ENCODE measurements around the gene ADGRF4.

DNA sequence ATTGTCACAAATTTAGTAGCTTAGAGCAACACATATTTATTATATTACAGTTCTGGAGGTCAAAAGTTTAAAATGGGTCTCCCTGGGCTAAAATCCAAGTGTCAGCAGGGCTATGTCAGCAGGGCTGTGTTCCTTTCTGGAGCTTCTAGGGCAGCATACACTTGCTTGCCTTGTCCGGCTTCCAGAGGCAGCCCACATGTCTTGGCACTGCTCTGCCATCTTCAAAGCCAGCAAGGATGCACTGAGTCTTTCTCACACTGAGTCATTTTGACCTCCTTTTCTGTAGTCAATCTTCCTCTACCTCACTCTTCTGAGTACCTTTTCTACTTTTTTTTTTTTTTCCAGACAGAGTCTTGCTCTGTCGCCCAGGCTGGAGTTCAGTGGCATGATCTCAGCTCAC, 39.0 kb downstream of the ADGRF4 start:
- TF ChIP-seq TAF1 (IDR thresholded peaks at IDR 0.05; ENCODE audit: low read depth, low read length) (no peak), JUN (IDR thresholded peaks at IDR 0.05; ENCODE audit: low read depth, low read length) (no peak), SIX5 (IDR thresholded peaks at IDR 0.05; ENCODE audit: low read depth, low read length) (no peak), TAF7 (optimal IDR thresholded peaks at IDR 0.05; ENCODE audit: borderline replicate concordance, low read depth, low read length) (no peak), EP300 (IDR thresholded peaks at IDR 0.05; ENCODE audit: borderline replicate concordance in 1 of 2, low read depth in 2 of 2, low read length in 2 of 2) (no peak), CREB1 (IDR thresholded peaks at IDR 0.05) (no peak), RFX5 (IDR thresholded peaks at IDR 0.05; ENCODE audit: borderline replicate concordance, low read depth, low read length) (no peak), EZH2 (IDR thresholded peaks at IDR 0.05; ENCODE audit: low read depth, low read length, severe bottlenecking) (no peak), EGR1 (IDR thresholded peaks at IDR 0.05; ENCODE audit: borderline replicate concordance, low read depth, low read length) (no peak), JUND (IDR thresholded peaks at IDR 0.05; ENCODE audit: low read length) (no peak), TCF12 (IDR thresholded peaks at IDR 0.05; ENCODE audit: low read depth, low read length) (no peak)
- TF ChIP-seq, protein P1, sequence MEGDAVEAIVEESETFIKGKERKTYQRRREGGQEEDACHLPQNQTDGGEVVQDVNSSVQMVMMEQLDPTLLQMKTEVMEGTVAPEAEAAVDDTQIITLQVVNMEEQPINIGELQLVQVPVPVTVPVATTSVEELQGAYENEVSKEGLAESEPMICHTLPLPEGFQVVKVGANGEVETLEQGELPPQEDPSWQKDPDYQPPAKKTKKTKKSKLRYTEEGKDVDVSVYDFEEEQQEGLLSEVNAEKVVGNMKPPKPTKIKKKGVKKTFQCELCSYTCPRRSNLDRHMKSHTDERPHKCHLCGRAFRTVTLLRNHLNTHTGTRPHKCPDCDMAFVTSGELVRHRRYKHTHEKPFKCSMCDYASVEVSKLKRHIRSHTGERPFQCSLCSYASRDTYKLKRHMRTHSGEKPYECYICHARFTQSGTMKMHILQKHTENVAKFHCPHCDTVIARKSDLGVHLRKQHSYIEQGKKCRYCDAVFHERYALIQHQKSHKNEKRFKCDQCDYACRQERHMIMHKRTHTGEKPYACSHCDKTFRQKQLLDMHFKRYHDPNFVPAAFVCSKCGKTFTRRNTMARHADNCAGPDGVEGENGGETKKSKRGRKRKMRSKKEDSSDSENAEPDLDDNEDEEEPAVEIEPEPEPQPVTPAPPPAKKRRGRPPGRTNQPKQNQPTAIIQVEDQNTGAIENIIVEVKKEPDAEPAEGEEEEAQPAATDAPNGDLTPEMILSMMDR (IDR thresholded peaks at IDR 0.05; ENCODE audit: control extremely low read depth in 1 of 3, insufficient read depth in 1 of 3, low read depth in 1 of 3, low read length in 3 of 3), result no peak
- TF ChIP-seq, protein P2, sequence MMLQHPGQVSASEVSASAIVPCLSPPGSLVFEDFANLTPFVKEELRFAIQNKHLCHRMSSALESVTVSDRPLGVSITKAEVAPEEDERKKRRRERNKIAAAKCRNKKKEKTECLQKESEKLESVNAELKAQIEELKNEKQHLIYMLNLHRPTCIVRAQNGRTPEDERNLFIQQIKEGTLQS (IDR thresholded peaks at IDR 0.05; ENCODE audit: insufficient read depth, low read depth, low read length), result no peak
- TF ChIP-seq, protein P3, sequence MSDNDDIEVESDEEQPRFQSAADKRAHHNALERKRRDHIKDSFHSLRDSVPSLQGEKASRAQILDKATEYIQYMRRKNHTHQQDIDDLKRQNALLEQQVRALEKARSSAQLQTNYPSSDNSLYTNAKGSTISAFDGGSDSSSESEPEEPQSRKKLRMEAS (IDR thresholded peaks at IDR 0.05), result no peak

Measured in H1 (cell line).